A549 treated with dexamethasone at 1 μM for 4 hours (cell line): Measurements from ENCODE around the gene OS9. TPM values are rescaled to one million over a fixed set of nuclear protein-coding genes. Genes with fewer than 3 reads are reported as not detected.

Source experiments
- total RNA-seq: library from RNA; stranded (reverse); fragments of 200-300 nt; extraction: Qiagen RNA extraction; gene quantifications from 5 replicates; pipeline ENCODE4 v1.2.3, GENCODE V29; 2022

Gene OS9, protein sequence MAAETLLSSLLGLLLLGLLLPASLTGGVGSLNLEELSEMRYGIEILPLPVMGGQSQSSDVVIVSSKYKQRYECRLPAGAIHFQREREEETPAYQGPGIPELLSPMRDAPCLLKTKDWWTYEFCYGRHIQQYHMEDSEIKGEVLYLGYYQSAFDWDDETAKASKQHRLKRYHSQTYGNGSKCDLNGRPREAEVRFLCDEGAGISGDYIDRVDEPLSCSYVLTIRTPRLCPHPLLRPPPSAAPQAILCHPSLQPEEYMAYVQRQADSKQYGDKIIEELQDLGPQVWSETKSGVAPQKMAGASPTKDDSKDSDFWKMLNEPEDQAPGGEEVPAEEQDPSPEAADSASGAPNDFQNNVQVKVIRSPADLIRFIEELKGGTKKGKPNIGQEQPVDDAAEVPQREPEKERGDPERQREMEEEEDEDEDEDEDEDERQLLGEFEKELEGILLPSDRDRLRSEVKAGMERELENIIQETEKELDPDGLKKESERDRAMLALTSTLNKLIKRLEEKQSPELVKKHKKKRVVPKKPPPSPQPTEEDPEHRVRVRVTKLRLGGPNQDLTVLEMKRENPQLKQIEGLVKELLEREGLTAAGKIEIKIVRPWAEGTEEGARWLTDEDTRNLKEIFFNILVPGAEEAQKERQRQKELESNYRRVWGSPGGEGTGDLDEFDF
- 114 to 122 TPM (median 117 TPM) in 5 replicates for total RNA-seq

DNA sequence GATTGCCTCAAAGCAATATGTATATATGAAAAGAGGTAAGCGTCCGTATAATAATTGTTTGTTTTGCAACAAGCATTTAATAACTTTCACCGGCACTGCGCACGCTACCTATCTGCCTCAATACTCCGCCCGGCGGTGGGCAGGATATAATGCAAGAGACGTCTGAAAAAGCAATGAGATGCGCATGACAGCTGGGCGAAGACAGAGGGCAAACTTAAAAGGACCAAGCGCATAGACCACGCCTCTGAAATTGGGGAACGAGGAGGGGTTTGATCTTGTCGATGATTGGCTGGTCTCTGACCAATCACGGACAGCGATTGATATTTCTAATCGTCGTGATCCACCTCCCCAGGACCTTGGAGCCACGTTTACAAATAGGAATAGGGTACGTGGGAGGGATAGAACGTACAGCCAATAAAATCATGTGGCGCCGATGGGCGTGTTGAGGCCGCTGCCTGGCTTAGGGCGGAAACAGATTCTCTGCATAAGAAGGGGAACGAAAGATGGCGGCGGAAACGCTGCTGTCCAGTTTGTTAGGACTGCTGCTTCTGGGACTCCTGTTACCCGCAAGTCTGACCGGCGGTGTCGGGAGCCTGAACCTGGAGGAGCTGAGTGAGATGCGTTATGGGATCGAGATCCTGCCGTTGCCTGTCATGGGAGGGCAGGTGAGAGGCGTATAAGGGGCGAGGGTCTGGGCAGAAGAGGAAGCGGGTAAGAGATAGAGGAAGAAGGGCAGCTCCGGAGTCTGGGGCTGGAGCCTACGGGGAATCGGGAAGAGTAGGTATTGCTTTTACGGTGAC is at the start of gene OS9:
OS9 (plus strand) TSS at position 474 of the 800 bp plus-strand sequence; CDS start at position 504, 30 bp downstream.

DNA sequence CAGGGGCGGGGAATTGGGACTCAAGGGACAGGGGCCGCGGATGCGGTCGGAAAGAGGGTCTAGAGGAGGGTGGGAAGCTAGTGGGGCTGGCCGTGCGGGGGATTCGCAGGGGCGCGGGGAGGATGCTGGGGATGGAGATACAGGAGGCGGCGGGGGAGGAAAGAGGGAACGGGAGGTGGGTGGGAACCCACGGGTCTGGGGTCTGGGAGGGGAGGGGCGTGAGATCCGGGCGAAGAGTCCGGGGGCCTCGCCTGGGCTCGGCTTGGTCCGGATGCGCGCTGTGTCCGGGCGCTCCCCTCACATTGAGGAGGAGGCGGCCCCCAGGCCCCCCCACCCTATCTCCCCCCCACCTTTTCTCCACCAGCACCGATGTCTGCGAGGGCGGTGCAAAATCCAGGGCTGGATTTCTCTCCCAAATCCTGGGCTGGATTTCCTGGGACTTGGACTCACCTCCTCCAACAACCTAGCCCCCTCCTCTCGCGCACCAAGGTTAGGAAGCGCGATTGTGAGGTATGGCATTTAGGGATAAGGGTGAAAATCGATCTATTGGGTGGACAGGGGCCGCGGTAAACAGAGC is 44.8 kb downstream of the OS9 start, which contains the start of gene AGAP2:
AGAP2 (minus strand) TSS at position 82 of the 577 bp plus-strand sequence. CDS start 496 bp downstream, outside the sequence.

GRCh38 chr12:57744777-57745484 is 51.0 kb downstream of the OS9 start, which contains the start of gene TSPAN31:
Gene TSPAN31, plus strand, starts transcription at chr12:57745039. Its CDS starts 116 bp downstream, at chr12:57745155.

DNA sequence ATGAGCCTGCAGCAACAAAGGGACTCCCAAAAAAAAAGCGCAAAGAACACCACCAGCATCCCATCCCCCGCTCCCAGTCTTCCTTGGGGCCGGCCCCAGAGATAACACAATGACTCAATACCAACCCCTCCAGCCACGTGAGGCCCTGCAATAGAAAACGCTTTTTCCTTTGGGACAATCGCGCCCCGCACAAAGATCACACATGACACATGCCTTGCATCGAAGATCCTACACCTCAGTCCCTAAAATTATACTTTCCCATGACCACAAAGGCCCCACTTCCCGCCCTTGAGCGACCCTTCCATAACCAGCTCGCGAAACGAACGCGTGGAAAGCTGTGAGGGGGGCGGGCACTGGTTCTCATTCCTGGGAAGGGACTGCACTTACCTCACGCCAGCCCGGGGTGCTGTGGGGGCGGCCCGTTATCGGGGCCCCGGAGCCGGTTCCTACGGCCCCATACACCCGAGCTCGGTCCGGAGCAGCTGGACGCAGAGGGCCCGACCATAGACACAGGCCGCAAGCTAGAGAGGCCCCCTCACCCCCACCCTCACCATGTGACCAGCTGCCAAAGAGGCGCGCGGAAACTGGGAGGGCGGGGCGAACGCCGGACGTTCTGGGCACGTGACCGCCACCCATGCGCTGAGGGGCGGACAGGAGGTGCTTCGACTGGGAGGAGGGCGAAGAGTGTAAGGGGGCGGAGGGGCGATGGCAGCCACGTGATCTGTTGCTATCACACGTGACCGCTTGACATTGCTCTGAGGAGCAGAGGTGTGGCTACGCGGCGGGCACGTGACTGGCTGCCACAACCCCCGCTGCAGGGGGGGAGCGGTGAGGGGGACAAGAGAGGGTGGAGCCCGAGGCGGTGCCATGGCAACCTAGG is 58.1 kb downstream of the OS9 start, which contains the start of gene CDK4:
CDK4 (minus strand) TSS at position 523 of the 880 bp plus-strand sequence. CDS start 593 bp downstream, outside the sequence.

GRCh38 chr12:57754411-57755193 is 60.7 kb downstream of the OS9 start, which contains the start of gene MARCHF9:
Gene MARCHF9, plus strand, starts transcription at chr12:57755103. Its CDS starts 426 bp downstream, at chr12:57755529.

GRCh38 chr12:57766464-57767304 is 72.8 kb downstream of the OS9 start, which contains the start of gene CYP27B1:
Gene CYP27B1, minus strand, starts transcription at chr12:57767078. Its CDS starts 37 bp downstream, at chr12:57767041.

Other genes starting within 250 kb of the OS9 start
- 0.04 to 0.13 TPM (median 0.10 TPM) in 4 of 5 replicates, not detected in the other for gene INHBE, start 238.8 kb upstream of the OS9 start, total RNA-seq
- 4.5 to 7.8 TPM (median 5.9 TPM) in 5 replicates for gene GLI1, start 234.3 kb upstream of the OS9 start, total RNA-seq
- 0.33 to 0.72 TPM (median 0.43 TPM) in 5 replicates for gene ARHGAP9, start 214.3 kb upstream of the OS9 start, total RNA-seq
- 152 to 199 TPM (median 172 TPM) in 5 replicates for gene MARS1, start 206.1 kb upstream of the OS9 start, total RNA-seq
- 18.6 to 26.8 TPM (median 23.9 TPM) in 5 replicates for gene DDIT3, start 173.6 kb upstream of the OS9 start, total RNA-seq
- 13.4 to 31.3 TPM (median 28.0 TPM) in 5 replicates for gene MBD6, start 171.3 kb upstream of the OS9 start, total RNA-seq
- 135 to 153 TPM (median 150 TPM) in 5 replicates for gene DCTN2, start 146.9 kb upstream of the OS9 start, total RNA-seq
- 0.12 to 0.27 TPM (median 0.20 TPM) in 5 replicates for gene KIF5A, start 144.1 kb upstream of the OS9 start, total RNA-seq
- gene PIP4K2C, start 102.9 kb upstream of the OS9 start, total RNA-seq: 40.6 to 46.9 TPM (median 42.6 TPM) in 5 replicates
- gene DTX3, start 89.3 kb upstream of the OS9 start, total RNA-seq: 13.3 to 18.8 TPM (median 15.9 TPM) in 5 replicates
- 4.0 to 6.5 TPM (median 5.0 TPM) in 5 replicates for gene ARHGEF25, start 82.7 kb upstream of the OS9 start, total RNA-seq
- 26.3 to 45.0 TPM (median 42.0 TPM) in 5 replicates for gene B4GALNT1, start 60.9 kb upstream of the OS9 start, total RNA-seq
- gene AGAP2, start 44.6 kb downstream of the OS9 start, total RNA-seq: 0.11 to 0.19 TPM (median 0.14 TPM) in 5 replicates
- gene TSPAN31, start 50.9 kb downstream of the OS9 start, total RNA-seq: 16.3 to 18.5 TPM (median 17.8 TPM) in 5 replicates
- 209 to 255 TPM (median 221 TPM) in 5 replicates for gene CDK4, start 58.2 kb downstream of the OS9 start, total RNA-seq
- gene MARCHF9, start 61.0 kb downstream of the OS9 start, total RNA-seq: 4.8 to 8.4 TPM (median 7.3 TPM) in 5 replicates
- gene CYP27B1, start 72.9 kb downstream of the OS9 start, total RNA-seq: 1.2 to 2.9 TPM (median 2.2 TPM) in 5 replicates
- 45.8 to 54.8 TPM (median 50.4 TPM) in 5 replicates for gene METTL1, start 78.0 kb downstream of the OS9 start, total RNA-seq
- 4.7 to 6.4 TPM (median 5.5 TPM) in 5 replicates for gene EEF1AKMT3, start 78.5 kb downstream of the OS9 start, total RNA-seq
- gene TSFM, start 88.7 kb downstream of the OS9 start, total RNA-seq: 65.3 to 75.7 TPM (median 69.1 TPM) in 5 replicates
- gene AVIL, start 124.6 kb downstream of the OS9 start, total RNA-seq: 0.29 to 0.83 TPM (median 0.43 TPM) in 5 replicates
- gene CTDSP2, start 152.6 kb downstream of the OS9 start, total RNA-seq: 38.0 to 53.6 TPM (median 49.0 TPM) in 5 replicates
- gene ATP23, start 247.4 kb downstream of the OS9 start, total RNA-seq: 4.6 to 6.1 TPM (median 4.7 TPM) in 5 replicates